Stimulated activated CD4-positive, alpha-beta T cell treated with anti-CD3 and anti-CD28 coated beads, TNF-alpha, amount 100 ng/mL, for 48 hours (primary cell): ENCODE data around the gene SUN5.
"Not testable (repeated sequence)": the region's sequence is repeated elsewhere in the genome, so short reads cannot be mapped to it uniquely, and the experiment has no call there.

ENCODE experiments used
- DNase-seq, 3 donors: peaks; one replicate each; pipeline ENCODE4 v3.0.0-alpha.2; 2020; ENCODE audit warnings: low read depth in 3 of 3

SUN5 gene, protein sequence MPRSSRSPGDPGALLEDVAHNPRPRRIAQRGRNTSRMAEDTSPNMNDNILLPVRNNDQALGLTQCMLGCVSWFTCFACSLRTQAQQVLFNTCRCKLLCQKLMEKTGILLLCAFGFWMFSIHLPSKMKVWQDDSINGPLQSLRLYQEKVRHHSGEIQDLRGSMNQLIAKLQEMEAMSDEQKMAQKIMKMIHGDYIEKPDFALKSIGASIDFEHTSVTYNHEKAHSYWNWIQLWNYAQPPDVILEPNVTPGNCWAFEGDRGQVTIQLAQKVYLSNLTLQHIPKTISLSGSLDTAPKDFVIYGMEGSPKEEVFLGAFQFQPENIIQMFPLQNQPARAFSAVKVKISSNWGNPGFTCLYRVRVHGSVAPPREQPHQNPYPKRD

DNA sequence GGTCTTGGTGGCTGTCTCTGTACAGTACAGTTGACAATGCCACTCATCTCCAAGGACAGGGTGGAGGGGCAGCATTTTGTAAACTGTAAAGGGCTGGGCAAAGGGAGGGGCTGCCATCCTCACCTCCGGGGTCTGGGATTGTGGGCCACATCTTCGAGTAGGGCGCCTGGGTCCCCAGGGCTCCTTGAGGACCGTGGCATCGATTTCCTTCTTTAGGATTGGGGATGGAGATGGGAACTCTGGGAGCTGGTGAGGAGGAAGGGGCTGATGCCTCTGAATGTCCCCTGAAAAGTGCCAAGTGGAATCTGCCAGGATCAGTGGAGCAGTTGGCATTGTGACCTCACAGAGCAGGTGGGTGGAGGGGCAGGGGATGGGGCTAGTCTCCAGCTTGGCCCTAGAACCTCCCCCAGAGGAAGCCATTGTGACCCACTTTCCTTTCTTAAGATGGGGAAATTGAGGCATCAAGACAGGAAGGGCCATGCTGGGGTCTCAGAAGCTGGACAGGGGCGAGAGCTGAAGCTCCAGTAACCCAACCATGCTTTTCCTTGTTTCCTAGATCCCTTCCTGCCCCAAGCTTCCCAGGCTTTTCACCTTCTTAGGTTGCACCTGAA lies at the start of gene SUN5:
TSS of gene SUN5 (minus strand) at position 293 of the 611 bp plus-strand sequence. CDS start at position 200, 93 bp downstream.
- DNase-seq: no peak

DNA sequence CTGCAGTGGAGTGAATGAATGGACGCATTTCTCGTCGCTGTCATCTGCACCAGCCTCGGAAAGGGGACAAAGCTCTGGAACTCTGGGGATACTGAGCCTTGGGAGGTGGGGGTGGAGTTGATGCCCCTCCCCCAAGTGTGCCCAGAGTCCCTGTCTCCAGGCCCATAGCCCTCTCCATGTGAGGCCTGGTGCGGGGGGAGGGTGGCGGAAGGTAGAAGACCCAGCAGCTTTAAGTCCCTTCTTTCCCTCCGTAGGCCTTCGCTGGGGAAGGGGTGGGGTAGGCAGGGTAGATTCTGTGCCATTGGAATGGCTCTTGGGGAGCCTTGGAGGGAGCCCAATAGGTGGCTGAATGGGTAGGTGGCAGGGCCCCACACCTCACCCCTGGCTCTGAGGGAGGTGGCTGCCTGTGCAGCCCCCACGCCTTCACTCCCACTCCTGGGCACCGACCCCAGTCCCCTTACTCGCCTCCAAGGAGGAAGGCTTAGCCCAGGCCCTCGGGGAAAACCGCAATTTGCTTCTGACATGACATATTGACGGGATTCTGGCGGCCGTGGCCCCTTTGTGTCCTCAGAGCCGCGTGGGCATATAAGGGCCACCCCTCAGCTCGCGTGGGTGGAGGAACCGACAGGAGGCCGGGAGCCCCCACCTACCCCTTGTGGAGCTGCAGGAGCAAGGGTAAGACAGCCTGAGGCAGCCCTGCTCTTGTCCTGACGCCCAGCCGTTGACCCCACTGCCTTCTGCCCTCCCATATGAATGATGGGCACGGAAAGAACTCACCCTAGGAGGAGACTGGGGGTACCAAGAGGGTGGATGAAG lies 49.3 kb upstream of the SUN5 start, which contains the start of gene BPIFB3:
TSS of gene BPIFB3 (plus strand) at position 613 of the 816 bp plus-strand sequence. CDS start 1,533 bp downstream, outside the sequence.
- DNase-seq: no peak

DNA sequence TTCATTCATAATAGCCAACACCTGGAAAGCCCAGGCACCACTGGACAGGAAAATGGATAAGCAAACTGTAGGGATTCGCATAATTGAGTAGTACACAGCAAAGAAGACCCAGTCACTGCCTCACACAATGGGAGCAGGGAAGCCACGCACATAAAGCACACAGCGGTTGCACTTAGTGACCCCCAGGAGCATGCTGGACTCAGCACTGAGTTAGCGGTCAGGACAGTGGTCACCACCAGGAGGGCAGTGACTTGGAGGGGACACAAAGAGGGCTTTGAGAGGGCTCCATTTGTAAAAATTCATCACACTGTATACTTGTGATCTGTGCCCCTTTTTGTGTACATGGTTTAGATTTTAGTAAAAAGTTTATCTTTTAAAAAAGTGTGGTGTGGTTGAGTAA lies 47.1 kb upstream of the SUN5 start:
- DNase-seq: no peak

DNA sequence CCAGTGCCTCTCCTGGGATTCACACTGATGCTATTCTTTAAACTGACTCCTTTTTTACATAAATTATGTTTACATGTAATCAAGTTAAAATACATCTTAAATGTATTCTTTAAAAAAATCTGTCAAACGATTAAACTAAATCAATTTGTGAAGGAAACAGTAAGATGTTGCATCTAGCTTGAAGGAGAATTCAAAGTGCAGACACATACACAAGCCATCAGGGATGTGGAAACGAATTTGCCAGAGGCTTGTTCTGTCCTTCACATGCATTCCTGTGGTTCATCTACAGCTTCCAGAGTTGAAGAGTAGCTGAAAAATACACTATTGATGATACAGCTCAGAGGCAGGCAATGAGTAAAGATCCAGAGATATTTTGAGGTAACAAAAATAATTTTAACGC lies 42.2 kb upstream of the SUN5 start:
- DNase-seq: no peak

DNA sequence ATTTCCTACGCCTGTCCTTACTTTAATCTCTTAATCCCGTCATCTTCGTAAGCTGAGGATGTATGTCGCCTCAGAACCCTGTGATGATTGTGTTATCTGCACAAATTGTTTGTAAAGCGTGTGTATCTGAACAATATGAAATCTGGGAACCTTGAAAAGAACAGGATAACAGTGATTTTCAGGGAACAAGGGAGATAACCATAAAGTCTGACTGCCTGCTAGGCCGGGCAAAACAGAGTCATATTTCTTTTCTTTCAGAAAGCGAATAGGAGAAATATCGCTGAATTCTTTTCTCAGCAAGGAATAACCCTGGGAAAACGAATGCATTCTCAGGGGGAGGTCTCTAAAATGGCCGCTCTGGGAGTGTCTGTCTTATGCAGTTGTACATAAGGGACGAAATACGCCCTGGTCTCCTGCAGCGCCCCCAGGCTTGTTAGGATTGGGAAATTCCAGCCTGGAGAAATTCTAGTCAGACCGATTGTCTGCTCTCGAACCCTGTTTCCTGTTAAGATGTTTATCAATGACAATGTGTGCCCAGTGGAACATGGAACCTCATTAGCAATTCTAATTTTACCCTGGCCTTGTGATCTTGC lies 41.0 kb upstream of the SUN5 start:
- DNase-seq: not testable (repeated sequence)

DNA sequence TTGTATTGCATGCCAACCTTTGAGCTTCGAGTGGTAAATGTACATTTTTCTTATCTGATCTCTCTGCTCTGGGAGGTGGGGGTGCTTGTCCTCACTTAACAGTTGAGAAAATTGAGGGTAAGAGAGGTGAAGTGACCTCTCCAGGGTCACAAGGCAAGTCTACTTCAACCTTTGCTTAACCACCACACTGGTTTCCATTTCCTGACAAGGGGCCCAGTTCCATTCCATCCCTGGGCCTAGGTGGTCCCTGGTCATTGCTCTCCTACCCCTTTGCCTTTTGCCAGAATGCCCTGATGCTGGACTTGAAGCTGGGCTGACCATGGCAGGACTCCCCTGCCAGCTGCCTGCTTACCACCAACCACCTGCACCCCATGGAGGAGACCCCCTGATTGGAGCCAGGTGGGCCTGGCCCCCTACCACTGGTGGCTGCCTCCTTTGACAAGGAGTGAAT lies 39.5 kb upstream of the SUN5 start:
- DNase-seq: no peak

DNA sequence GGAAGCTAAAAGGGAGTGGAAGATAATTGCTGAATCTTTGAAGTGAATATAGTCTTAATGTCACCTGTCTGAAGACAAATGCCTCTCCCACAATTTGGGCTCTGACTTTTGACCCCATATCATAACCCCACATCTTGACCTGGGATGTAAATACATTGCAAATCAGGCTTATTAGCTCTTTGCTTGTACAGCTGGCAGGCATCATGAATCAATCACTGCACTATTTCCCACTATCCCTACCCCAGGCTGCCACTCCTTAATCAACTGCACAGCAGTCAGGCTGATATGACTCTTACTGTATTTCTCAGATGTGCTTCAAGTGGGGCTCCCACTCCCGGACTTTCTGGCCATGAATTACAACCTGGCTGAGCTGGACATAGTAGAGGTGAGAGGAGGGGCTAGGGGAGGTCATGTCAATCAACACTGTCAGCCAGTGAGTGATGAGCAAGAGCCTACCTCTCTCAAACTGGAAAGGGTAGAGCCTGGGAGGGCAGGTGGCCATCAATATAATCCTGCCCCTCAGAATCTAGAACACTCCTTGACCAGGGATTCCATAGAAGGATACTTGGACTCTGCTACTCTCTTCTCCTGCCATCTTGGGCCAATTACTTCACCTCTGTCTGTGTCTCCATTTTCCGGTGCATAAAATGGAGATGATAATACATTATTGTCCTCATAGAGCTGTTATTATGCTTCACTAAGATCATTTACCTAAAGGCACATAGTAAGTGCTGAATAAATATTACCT lies 38.9 kb upstream of the SUN5 start:
- DNase-seq: no peak

DNA sequence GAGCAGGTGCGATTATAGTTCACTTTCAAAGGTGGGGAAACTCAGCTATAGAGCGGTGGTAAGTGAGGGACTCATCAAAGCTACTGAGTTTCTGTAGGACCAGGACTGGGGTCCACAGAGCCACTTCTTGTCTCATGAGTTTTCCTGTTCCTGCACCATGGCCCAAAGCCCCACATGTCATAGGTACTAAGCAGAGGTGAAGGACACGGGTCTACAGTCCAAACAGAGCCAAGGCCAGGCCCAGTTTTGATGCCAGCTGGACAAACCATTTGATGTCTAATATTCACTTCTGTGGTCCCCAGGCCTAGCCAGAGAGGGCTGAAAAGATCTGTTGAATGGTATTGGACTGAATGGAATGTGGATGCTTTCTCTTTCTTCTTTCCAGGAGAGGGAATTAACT lies 38.2 kb upstream of the SUN5 start:
- DNase-seq: no peak

DNA sequence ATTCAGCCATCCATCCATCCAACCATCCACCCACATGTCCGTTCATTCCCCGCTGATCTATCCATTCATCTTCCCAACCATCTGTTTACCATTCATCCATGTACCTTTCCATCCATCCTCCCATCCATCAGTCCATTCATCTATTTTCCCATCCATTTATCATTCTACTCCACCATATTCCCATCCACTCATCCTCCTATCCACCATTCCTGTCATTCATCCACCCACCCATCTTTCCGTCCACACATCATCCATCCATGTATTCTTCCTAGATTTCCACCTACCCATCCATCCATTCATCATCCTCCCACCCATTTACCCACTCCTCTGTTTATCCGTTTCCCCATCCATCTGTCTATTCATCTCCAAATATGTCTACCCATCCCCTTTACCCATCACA lies 34.0 kb upstream of the SUN5 start:
- no peak for DNase-seq

DNA sequence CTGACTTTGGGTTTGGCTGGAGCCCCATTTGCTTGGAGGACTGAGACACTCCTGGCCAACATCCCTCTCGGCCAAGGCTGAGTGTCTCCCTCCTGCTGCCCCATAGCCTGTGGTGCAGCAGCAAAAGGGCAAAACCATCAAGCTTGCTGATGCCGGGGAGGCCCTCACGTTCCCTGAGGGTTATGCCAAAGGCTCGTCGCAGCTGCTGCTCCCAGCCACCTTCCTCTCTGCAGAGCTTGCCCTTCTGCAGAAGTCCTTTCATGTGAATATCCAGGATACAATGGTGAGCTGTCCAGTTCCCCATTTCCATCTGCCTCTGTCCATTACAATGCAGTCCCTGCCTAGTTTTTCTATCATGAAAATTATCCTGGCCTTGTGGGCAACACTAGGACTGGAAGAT lies 33.2 kb upstream of the SUN5 start:
- DNase-seq: no peak

DNA sequence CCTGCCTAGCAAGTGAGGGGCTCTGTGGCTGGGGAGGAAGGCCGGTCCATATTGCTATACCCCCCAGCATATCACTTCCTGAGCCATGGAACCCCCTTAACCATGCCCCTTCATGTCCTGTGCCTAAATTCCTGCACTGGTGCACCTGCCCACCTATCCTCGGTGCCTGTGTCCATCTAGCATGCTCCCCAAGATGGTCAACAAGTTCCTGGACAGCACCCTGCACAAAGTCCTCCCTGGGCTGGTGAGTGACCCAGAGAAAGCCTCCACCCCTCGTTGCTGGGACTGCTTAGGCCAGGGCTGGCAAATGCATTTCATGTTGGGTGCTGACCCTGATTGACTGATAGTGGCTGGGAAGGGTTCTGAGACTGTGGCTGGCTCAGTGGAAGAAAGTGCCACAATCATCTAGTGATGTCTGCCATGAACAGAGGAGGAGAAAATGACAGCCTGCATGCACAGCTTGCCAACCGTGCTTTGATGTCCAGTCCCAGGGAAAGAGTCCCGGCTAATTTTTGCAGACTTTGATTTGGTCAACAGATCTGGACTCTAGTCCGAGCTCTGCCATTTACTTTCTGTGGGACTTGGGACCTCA lies 30.8 kb upstream of the SUN5 start:
- DNase-seq: no peak

DNA sequence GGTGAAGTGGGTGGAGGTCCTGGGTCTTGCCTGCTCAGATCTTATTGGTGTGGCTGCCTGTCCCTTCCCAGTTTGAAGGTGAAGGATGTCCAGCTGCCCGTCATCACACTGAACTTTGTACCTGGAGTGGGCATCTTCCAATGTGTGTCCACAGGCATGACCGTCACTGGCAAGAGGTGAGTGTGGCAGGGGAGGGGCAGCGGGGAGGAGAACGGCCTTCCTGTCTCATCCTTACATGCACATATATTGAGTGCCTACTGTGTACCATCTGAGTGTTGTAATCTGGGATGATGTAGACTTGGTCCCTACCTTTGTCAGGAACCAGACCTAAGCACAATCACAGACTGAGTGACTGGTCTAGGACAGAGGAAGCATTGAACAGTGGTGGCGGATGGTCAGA lies 29.9 kb upstream of the SUN5 start:
- no peak for DNase-seq

DNA sequence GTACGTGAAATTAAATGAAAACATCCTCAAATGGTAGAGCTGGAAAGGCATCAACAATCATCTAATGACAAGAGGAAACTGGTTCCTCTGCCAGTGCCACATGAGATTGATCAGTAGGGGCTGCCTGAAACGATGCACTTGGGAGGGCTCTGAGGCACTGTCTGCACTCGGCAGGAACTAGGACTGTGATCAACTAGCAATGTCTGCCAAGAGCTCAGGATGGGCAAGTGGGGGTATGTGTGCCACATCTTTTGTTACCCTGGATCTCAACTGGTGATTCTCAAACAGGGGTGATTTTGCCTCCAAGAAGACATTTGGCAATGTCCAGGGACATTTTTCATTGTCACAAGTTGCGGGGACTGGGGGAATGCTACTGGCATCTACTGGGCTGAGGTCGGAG lies 29.1 kb upstream of the SUN5 start:
- no peak for DNase-seq

DNA sequence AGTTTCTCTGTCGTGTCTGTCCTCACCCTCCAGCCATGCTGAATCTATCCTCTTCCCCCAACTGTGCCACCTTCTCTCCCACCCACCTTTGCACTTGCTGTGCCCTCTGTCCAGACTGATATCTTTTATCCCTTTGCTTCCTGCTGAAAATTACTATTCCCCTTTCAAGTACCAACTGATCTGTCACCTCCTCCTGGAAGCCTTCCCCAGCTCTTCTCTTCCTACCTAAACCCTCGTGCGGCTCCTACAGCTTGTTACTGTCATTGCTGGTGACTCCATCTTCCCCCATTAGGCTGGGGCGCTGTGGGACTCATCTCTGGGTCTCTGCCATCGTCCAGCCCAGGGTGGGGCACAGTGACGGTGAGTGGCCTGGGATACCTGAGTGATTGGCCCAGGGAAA lies 28.3 kb upstream of the SUN5 start:
- DNase-seq: no peak

DNA sequence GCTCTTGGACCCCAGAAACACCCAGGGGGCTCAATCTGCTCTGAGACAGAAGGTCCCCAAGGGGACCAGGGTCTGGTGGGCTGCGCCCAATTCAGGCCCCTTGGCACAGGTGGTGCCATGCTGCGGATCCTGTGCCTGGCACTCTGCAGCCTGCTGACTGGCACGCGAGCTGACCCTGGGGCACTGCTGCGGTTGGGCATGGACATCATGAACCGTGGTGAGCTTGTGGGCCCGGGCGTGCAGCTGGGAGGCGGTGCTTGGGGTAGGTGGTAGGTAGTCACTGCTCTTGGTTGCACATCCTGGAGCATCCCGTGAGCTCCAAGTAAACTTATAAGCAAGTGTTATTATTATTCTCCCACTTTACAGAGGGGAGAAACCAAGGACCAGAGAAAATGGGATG lies 27.3 kb upstream of the SUN5 start, which contains the start of gene BPIFB6:
TSS of gene BPIFB6 (plus strand) at position 118 of the 400 bp plus-strand sequence. CDS start at position 118, 0 bp downstream.
- DNase-seq: no peak

DNA sequence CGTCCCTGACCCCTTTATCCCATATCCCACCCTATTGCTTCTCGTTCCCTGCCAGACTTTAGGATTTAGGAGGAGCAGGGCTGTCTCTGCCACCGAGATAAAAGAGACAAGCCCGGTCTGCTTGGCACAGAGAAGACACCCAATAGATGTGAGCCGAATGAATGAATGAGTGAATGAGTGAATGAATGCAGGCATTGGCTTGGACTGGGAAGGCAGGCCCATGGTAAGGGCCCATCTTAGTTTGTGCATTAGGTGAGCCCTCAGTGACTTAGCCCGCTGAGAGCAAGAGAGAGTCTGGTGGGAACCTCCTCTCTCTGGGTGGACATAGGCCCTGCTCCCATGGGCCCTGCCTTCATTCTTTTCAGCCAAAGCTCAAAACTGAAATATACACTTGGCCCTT lies 26.3 kb upstream of the SUN5 start:
- no peak for DNase-seq

DNA sequence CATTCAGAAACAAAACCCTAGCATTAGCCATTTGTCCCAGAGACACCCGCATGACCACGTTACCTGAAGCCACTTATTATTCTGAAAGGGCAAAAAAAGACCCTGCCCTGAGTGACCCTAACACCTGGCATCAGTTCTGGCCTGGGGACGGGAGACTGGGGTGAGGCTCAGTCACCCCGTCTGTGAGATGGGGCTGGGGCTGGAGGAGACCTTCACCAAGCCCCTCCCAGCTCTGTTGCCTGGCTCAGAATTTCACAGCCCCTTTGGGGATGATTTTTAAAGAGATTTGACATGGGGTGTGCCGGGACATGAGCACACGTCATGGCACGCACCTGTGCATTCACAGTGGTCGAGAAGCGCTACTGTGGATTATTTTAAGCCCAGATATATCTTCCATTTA lies 25.8 kb upstream of the SUN5 start:
- DNase-seq: no peak

DNA sequence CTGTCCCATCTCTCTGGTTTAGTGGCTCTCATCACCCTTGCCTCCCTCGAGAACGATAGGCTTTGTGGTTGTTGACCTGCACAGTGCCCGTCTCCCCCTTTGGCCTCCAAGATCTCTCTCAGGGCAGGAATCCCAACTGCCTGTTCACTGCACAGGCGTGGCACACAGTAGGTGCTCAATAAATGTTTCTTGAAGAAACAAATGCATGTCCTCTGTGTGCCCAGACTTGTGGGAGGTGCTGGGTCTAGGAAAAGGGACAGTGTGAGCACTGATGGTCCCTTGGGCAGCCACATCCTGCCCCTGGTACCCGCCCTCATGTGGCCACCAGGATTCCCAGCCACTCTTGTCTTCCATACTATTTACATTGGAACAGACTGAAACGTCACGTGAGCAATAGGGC lies 24.6 kb upstream of the SUN5 start:
- no peak for DNase-seq

DNA sequence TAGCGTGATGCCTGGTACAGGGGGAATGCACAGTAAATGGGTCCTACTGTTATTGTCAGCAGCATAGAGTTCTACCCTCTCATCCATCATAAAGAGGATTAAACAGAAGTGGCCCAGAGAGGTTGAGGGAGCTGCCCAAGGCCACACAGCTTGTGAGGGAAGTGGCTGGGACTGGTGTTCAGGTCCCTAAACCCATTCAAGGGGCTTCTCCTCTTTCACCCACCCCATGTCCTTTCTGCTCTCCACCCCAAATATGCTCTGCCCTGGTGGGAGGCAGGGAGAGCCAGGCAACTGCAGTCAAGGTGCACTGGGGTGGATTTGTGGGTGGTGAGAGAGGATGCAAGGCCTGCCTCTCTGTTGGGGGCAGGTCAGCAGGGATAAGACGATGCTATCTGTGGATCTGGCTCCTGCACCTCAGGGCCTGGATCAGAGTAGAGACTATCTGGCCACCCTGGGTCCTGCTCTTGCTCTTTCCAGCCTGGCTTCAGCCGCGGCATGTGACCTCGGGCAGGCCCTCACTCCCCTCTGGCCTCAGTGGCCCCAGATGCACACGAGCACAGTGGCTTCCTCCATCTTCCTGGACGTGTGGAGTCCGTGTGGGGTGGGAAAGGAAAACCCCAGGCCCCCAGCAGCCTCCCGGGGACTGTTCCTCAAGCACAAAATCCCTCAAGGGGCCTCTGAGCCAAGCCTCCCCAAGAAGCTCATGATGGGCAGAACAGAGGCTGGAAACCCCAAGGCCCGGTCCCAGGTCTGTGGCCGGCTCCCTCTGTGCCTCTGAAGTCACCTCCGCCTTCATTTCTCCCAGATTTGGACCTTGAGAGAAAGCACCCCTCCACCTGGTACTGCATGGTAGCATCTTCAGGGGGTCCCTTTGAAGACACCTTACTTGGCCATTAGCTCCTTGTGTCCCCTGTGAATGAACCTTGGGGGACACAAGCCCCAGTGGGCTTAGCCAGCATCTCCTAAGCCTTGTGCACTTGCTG lies 23.8 kb upstream of the SUN5 start:
- DNase-seq: no peak
